ENCODE measurements around the gene SELENOO. TPM values are rescaled to one million over a fixed set of nuclear protein-coding genes. Genes with fewer than 3 reads are reported as not detected.

Gene SELENOO
- total RNA-seq, 1 experiment from 2014 or later = 19.0 TPM

- Histone ChIP-seq H4K5ac (ENCODE audit: insufficient read length, low read depth, low read length) (no peak within 1 kb of the TSS), H4K91ac (ENCODE audit: insufficient read length, low read depth, low read length) (no peak within 1 kb of the TSS), H2AK5ac (ENCODE audit: insufficient read length, low read length) (no peak within 1 kb of the TSS), H3T11ph (ENCODE audit: low read length) (no peak within 1 kb of the TSS), H2BK120ac (ENCODE audit: low read depth, low read length, poor library complexity, severe bottlenecking) (no peak within 1 kb of the TSS), H3K27ac (ENCODE audit: insufficient read length, low read depth, low read length) (no peak within 1 kb of the TSS), H3K23ac (ENCODE audit: insufficient read length, low read depth, low read length) (no peak within 1 kb of the TSS), H2AFZ (ENCODE audit: low read length) (no peak within 1 kb of the TSS), H2BK20ac (ENCODE audit: low read depth, low read length, poor library complexity, severe bottlenecking) (no peak within 1 kb of the TSS), H3K18ac (ENCODE audit: insufficient read length, low read depth, low read length) (no peak within 1 kb of the TSS), H3K27me3 (ENCODE audit: insufficient read depth, low read length) (peaks cover 3% of the 10 kb centered on the region; the same call in 1 of the 2 replicates), H3K79me1 (ENCODE audit: insufficient read depth, low read depth, low read length, poor library complexity, severe bottlenecking) (no peaks in the 10 kb centered on the region), H2BK15ac (ENCODE audit: low read depth, low read length) (no peak within 1 kb of the TSS), H3K79me2 (ENCODE audit: insufficient read depth, low read length) (no peaks in the 10 kb centered on the region), H3K23me2 (ENCODE audit: insufficient read length, low read depth, low read length, poor library complexity, severe bottlenecking) (peaks cover 5% of the 10 kb centered on the region), H4K8ac (replicated peaks; ENCODE audit: insufficient read length, low read depth, low read length) (no peak within 1 kb of the TSS), H3K4me2 (ENCODE audit: insufficient read depth, insufficient read length, low read length) (peak within 1 kb of the TSS; percentile 49), H3K4ac (ENCODE audit: low read depth, low read length) (no peak within 1 kb of the TSS), H3K56ac (ENCODE audit: insufficient read length, low read depth, low read length) (no peak within 1 kb of the TSS), H2BK5ac (ENCODE audit: insufficient read length, low read length) (no peak within 1 kb of the TSS), H3K9ac (ENCODE audit: extremely low read depth, insufficient read length, low read length) (no peak within 1 kb of the TSS), H4K20me1 (ENCODE audit: control insufficient read depth, insufficient read depth, insufficient read length) (no peaks in the 10 kb centered on the region), H3K9me3 (ENCODE audit: control insufficient read depth, low read depth, low read length) (no peaks in the 10 kb centered on the region), H2BK12ac (ENCODE audit: insufficient read length, low read depth, low read length) (no peak within 1 kb of the TSS), H3K14ac (ENCODE audit: insufficient read depth, low read length) (no peak within 1 kb of the TSS), H3K4me1 (ENCODE audit: insufficient read depth, low read length) (no peaks in the 10 kb centered on the region)
- Mint-ChIP-seq H3K27ac (no peak within 1 kb of the TSS), H3K9me3 (no peaks in the 10 kb centered on the region; a peak in 1 of 5 replicates), H3K4me1 (peaks cover 4 to 10% of the 10 kb centered on the region in 2 experiments), H3K4me3 (peak within 1 kb of the TSS; percentile 75 to 85), H3K36me3 (ENCODE audit: insufficient read depth in 1 of 3, low read depth in 3 of 3) (peaks cover 0 to 2% (median 0%) of the 10 kb centered on the region in 3 experiments; a peak in 2 of 7 replicates), H3K27me3 (ENCODE audit: low read depth) (peaks cover 43% of the 10 kb centered on the region)
- TF ChIP-seq, protein P1, sequence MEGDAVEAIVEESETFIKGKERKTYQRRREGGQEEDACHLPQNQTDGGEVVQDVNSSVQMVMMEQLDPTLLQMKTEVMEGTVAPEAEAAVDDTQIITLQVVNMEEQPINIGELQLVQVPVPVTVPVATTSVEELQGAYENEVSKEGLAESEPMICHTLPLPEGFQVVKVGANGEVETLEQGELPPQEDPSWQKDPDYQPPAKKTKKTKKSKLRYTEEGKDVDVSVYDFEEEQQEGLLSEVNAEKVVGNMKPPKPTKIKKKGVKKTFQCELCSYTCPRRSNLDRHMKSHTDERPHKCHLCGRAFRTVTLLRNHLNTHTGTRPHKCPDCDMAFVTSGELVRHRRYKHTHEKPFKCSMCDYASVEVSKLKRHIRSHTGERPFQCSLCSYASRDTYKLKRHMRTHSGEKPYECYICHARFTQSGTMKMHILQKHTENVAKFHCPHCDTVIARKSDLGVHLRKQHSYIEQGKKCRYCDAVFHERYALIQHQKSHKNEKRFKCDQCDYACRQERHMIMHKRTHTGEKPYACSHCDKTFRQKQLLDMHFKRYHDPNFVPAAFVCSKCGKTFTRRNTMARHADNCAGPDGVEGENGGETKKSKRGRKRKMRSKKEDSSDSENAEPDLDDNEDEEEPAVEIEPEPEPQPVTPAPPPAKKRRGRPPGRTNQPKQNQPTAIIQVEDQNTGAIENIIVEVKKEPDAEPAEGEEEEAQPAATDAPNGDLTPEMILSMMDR (conservative IDR thresholded peaks at IDR 0.05) = no peak
- WGBS (ENCODE audit: extremely low coverage, insufficient read length, low lambda C conversion rate) = no CpG with 5 or more reads among the region's 105 CpGs
- DNase-seq = no peak
Observed at GRCh38 chr22:50170453-50171318, 30.1 kb upstream of the SELENOO start, which contains the start of gene PANX2. Gene PANX2, plus strand, starts transcription at chr22:50170731. Its CDS starts 0 bp downstream, at chr22:50170731.

Measured in H9 (cell line).